Activated CD4-positive, alpha-beta T cell treated with anti-CD3 and anti-CD28 coated beads, Interleukin-2, amount 10 ng/mL, durations not matched to agents 24 days and 14 days (primary cell): ENCODE results near the gene AMBRA1. TPM values are rescaled to one million over a fixed set of nuclear protein-coding genes. Genes with fewer than 3 reads are reported as not detected.

Source experiments
- DNase-seq: peaks from one replicate; pipeline ENCODE4 v3.0.0; 2022
- H3K27ac Mint-ChIP-seq: one replicate; pipeline ENCODE4 v1.8.0; 2022; ENCODE audit warnings: mild to moderate bottlenecking, mixed read lengths
- H3K27me3 Mint-ChIP-seq: one replicate; pipeline ENCODE4 v1.8.0; 2022; ENCODE audit warnings: mixed read lengths
- H3K36me3 Mint-ChIP-seq: one replicate; pipeline ENCODE4 v1.8.0; 2022; ENCODE audit warnings: low read depth, mild to moderate bottlenecking, mixed read lengths
- H3K4me1 Mint-ChIP-seq: one replicate; pipeline ENCODE4 v1.8.0; 2021; ENCODE audit warnings: mixed read lengths
- H3K4me3 Mint-ChIP-seq: one replicate; pipeline ENCODE4 v1.8.0; 2022; ENCODE audit warnings: mild to moderate bottlenecking, moderate library complexity, mixed read lengths
- H3K9me3 Mint-ChIP-seq: one replicate; pipeline ENCODE4 v1.8.0; 2021; ENCODE audit warnings: mixed read lengths
- intact Hi-C: fragments of 100-400 bp; cut with micrococcal nuclease; formaldehyde crosslinking; loops from one replicate; pipeline ENCODE4 v1.15.1; 2023
- total RNA-seq: library from RNA; stranded (reverse); gene quantifications from 2 replicates; pipeline ENCODE4 v1.2.3, GENCODE V29; 2022

The AMBRA1 gene
- total RNA-seq, 1 donor from 2014 or later = 27.7 TPM

- H3K4me1 Mint-ChIP-seq = peaks cover 5% of the 10 kb centered on the region
- no peaks in the 10 kb centered on the region for H3K27me3 Mint-ChIP-seq
- H3K4me3 Mint-ChIP-seq = no peak overlapping the region
- H3K36me3 Mint-ChIP-seq = peaks cover 23% of the 10 kb centered on the region
- no peaks in the 10 kb centered on the region for H3K9me3 Mint-ChIP-seq
- DNase-seq = no peak
- no peak overlapping the region for H3K27ac Mint-ChIP-seq
- intact Hi-C loops = no loop called here
Observed at GRCh38 chr11:46628961-46629360, 35.1 kb upstream of the AMBRA1 start.

GRCh38 chr11:46625406-46625805 is 31.6 kb upstream of the AMBRA1 start:
- intact Hi-C loops = no loop called here
- Mint-ChIP-seq H3K4me1 (peaks cover 11% of the 10 kb centered on the region), H3K4me3 (no peak overlapping the region), H3K27ac (no peak overlapping the region), H3K36me3 (peaks cover 33% of the 10 kb centered on the region), H3K27me3 (no peaks in the 10 kb centered on the region), H3K9me3 (no peaks in the 10 kb centered on the region)
- no peak for DNase-seq

- peak overlapping the region; percentile 93 for H3K4me3 Mint-ChIP-seq
- peak overlapping the region; percentile 60 for H3K27ac Mint-ChIP-seq
- DNase-seq = no peak
- H3K9me3 Mint-ChIP-seq = no peaks in the 10 kb centered on the region
- no peaks in the 10 kb centered on the region for H3K27me3 Mint-ChIP-seq
- intact Hi-C loops = loop anchor here (5.0 kb wide), 1 partner anchor 127 kb away; no protein-coding TSS in a partner anchor
- peaks cover 33% of the 10 kb centered on the region for H3K4me1 Mint-ChIP-seq
- peaks cover 18% of the 10 kb centered on the region for H3K36me3 Mint-ChIP-seq
Observed at GRCh38 chr11:46618837-46619236, 25.0 kb upstream of the AMBRA1 start.

- Mint-ChIP-seq H3K4me3 (peak overlapping the region; percentile 93), H3K36me3 (peaks cover 18% of the 10 kb centered on the region), H3K4me1 (peaks cover 33% of the 10 kb centered on the region), H3K27ac (peak overlapping the region; percentile 100), H3K27me3 (no peaks in the 10 kb centered on the region), H3K9me3 (no peaks in the 10 kb centered on the region)
- intact Hi-C loops = loop anchor here (1.0 to 5.0 kb wide), 6 partner anchors 24 to 318 kb away; partner anchors contain the start of genes AMBRA1, ARHGAP1 and CSTPP1
- no peak for DNase-seq
Observed at GRCh38 chr11:46617972-46618314, 24.1 kb upstream of the AMBRA1 start.

GRCh38 chr11:46617134-46617971 is 23.5 kb upstream of the AMBRA1 start, which contains the start of the genes ATG13 and HARBI1:
TSS of gene ATG13 (plus strand) at chr11:46617553. CDS start at chr11:46644292, 26,739 bp downstream.
TSS of gene HARBI1 (minus strand) at chr11:46617227. CDS start at chr11:46616237, 990 bp downstream.
- peaks cover 13% of the 10 kb centered on the region for H3K36me3 Mint-ChIP-seq
- intact Hi-C loops = loop anchor here (1.0 to 5.0 kb wide), 6 partner anchors 23 to 319 kb away; partner anchors contain the start of genes AMBRA1, ARHGAP1 and CSTPP1
- peaks cover 33% of the 10 kb centered on the region for H3K4me1 Mint-ChIP-seq
- H3K9me3 Mint-ChIP-seq = no peaks in the 10 kb centered on the region
- peak within 1 kb of the TSS; percentile 93 for H3K4me3 Mint-ChIP-seq
- peak; percentile 98 for DNase-seq
- peak within 1 kb of the TSS; percentile 100 for H3K27ac Mint-ChIP-seq
- no peaks in the 10 kb centered on the region for H3K27me3 Mint-ChIP-seq

GRCh38 chr11:46616551-46617133 is 22.8 kb upstream of the AMBRA1 start:
- no peak for DNase-seq
- Mint-ChIP-seq H3K27ac (peak overlapping the region; percentile 100), H3K9me3 (no peaks in the 10 kb centered on the region), H3K4me1 (peaks cover 35% of the 10 kb centered on the region), H3K27me3 (no peaks in the 10 kb centered on the region), H3K36me3 (peaks cover 11% of the 10 kb centered on the region), H3K4me3 (peak overlapping the region; percentile 93)
- intact Hi-C loops = loop anchor here (1.0 to 5.0 kb wide), 6 partner anchors 22 to 320 kb away; partner anchors contain the start of genes AMBRA1, ARHGAP1 and CSTPP1

- no peaks in the 10 kb centered on the region for H3K27me3 Mint-ChIP-seq
- H3K4me1 Mint-ChIP-seq = peaks cover 29% of the 10 kb centered on the region
- H3K4me3 Mint-ChIP-seq = peak overlapping the region; percentile 93
- intact Hi-C loops = loop anchor here (2.0 to 5.0 kb wide), 2 partner anchors 55 to 123 kb away; no protein-coding TSS in a partner anchor
- peaks cover 5% of the 10 kb centered on the region for H3K36me3 Mint-ChIP-seq
- DNase-seq = peak; percentile 59
- H3K9me3 Mint-ChIP-seq = no peaks in the 10 kb centered on the region
- H3K27ac Mint-ChIP-seq = no peak overlapping the region
Observed at GRCh38 chr11:46615756-46616155, 21.9 kb upstream of the AMBRA1 start.

GRCh38 chr11:46612326-46612725 is 18.5 kb upstream of the AMBRA1 start:
- Mint-ChIP-seq H3K4me3 (no peak overlapping the region), H3K27me3 (no peaks in the 10 kb centered on the region), H3K9me3 (no peaks in the 10 kb centered on the region), H3K27ac (no peak overlapping the region), H3K36me3 (no peaks in the 10 kb centered on the region), H3K4me1 (peaks cover 15% of the 10 kb centered on the region)
- DNase-seq = no peak
- intact Hi-C loops = no loop called here

- no peak for DNase-seq
Observed at GRCh38 chr11:46611526-46612304, 17.9 kb upstream of the AMBRA1 start.

GRCh38 chr11:46609386-46609785 is 15.6 kb upstream of the AMBRA1 start:
- no peaks in the 10 kb centered on the region for H3K36me3 Mint-ChIP-seq
- intact Hi-C loops = no loop called here
- no peaks in the 10 kb centered on the region for H3K27me3 Mint-ChIP-seq
- no peak overlapping the region for H3K27ac Mint-ChIP-seq
- H3K4me3 Mint-ChIP-seq = no peak overlapping the region
- no peak for DNase-seq
- H3K9me3 Mint-ChIP-seq = no peaks in the 10 kb centered on the region
- H3K4me1 Mint-ChIP-seq = peaks cover 4% of the 10 kb centered on the region

More at GRCh38 chr11:46611526-46612304, 17.9 kb upstream of the AMBRA1 start:
- Mint-ChIP-seq H3K4me3 (no peak overlapping the region), H3K27ac (no peak overlapping the region), H3K9me3 (no peaks in the 10 kb centered on the region), H3K36me3 (no peaks in the 10 kb centered on the region), H3K27me3 (no peaks in the 10 kb centered on the region), H3K4me1 (peaks cover 15% of the 10 kb centered on the region)
- intact Hi-C loops = no loop called here

- Mint-ChIP-seq H3K27ac (no peak overlapping the region), H3K36me3 (no peaks in the 10 kb centered on the region), H3K27me3 (no peaks in the 10 kb centered on the region), H3K4me1 (peaks cover 5% of the 10 kb centered on the region), H3K9me3 (no peaks in the 10 kb centered on the region), H3K4me3 (no peak overlapping the region)
- intact Hi-C loops = no loop called here
- DNase-seq = no peak
Observed at GRCh38 chr11:46607516-46607915, 13.7 kb upstream of the AMBRA1 start.

- Mint-ChIP-seq H3K4me3 (no peak overlapping the region), H3K4me1 (peaks cover 1% of the 10 kb centered on the region), H3K9me3 (no peaks in the 10 kb centered on the region), H3K27ac (no peak overlapping the region), H3K27me3 (no peaks in the 10 kb centered on the region), H3K36me3 (no peaks in the 10 kb centered on the region)
- DNase-seq = no peak
- intact Hi-C loops = no loop called here
Observed at GRCh38 chr11:46604796-46605195, 11.0 kb upstream of the AMBRA1 start.

GRCh38 chr11:46603704-46604308 is 10.0 kb upstream of the AMBRA1 start:
- Mint-ChIP-seq H3K27ac (no peak overlapping the region), H3K4me1 (peaks cover 1% of the 10 kb centered on the region), H3K27me3 (no peaks in the 10 kb centered on the region), H3K4me3 (no peak overlapping the region), H3K9me3 (no peaks in the 10 kb centered on the region), H3K36me3 (no peaks in the 10 kb centered on the region)
- DNase-seq = no peak
- intact Hi-C loops = no loop called here
